ENCODE data around the gene SRSF6. TPM values are rescaled to one million over a fixed set of nuclear protein-coding genes. Genes with fewer than 3 reads are reported as not detected.

SRSF6 gene
- total RNA-seq, 1 experiment from 2014 or later = 159 TPM

GRCh38 chr20:43409577-43409913 lies 48.2 kb upstream of the SRSF6 start:
- ATAC-seq (0 out of 2 replicates have a peak, but pooled peaks have one; percentile 30), DNase-seq (ENCODE audit: low read depth, low spot score) (no peak)
- Histone ChIP-seq H3K4me1 (ENCODE audit: control insufficient read depth, insufficient read depth, low read length) (no peaks in the 10 kb centered on the region), H3K27me3 (ENCODE audit: control insufficient read depth, insufficient read depth, low read length) (peaks cover 10% of the 10 kb centered on the region; the same call in 1 of the 2 replicates), H3K27ac (ENCODE audit: low read length) (no peak overlapping the region), H3K36me3 (ENCODE audit: control insufficient read depth, insufficient read depth, low read length) (no peaks in the 10 kb centered on the region), H3K9me3 (ENCODE audit: control insufficient read depth, insufficient read depth, low read depth, low read length) (no peaks in the 10 kb centered on the region), H3K4me3 (ENCODE audit: low read depth in 2 of 2, low read length in 2 of 2) (no peak overlapping the region)
- no TSS peak for BruUV-seq (replicated peaks)
- intact Hi-C loops (cut with micrococcal nuclease; ENCODE audit: unreplicated experiment) = loop anchor here (5.0 kb wide), 1 partner anchor 217 kb away; no protein-coding TSS in a partner anchor
- POLR2A ChIA-PET = interaction anchor here (0.7 kb wide), 1 partner anchor 814 kb away, joined by 5 read pairs; no protein-coding TSS in a partner anchor
- CTCF ChIA-PET = interaction anchor here (0.7 kb wide), 5 partner anchors 10 to 1847 kb away, joined by 3 to 9 read pairs (median 5); no protein-coding TSS in a partner anchor
- TF ChIP-seq REST (IDR thresholded peaks at IDR 0.05; ENCODE audit: insufficient read depth in 1 of 2, low read depth in 2 of 2, low read length in 1 of 2) (no peak), CTCF (IDR thresholded peaks at IDR 0.05) (peak; percentile 53)
- in situ Hi-C loops (cut with HindIII; ENCODE audit: low pct_unique_long_range_greater_than_20kb, low sequenced_read_pairs) = no loop called here

- Histone ChIP-seq H3K9me3 (ENCODE audit: control insufficient read depth, insufficient read depth, low read depth, low read length) (peaks cover 12% of the 10 kb centered on the region), H3K4me1 (ENCODE audit: control insufficient read depth, insufficient read depth, low read length) (no peaks in the 10 kb centered on the region), H3K27ac (ENCODE audit: low read length) (no peak overlapping the region), H3K4me3 (ENCODE audit: low read depth in 2 of 2, low read length in 2 of 2) (no peak overlapping the region), H3K27me3 (ENCODE audit: control insufficient read depth, insufficient read depth, low read length) (peaks cover 6% of the 10 kb centered on the region; the same call in 1 of the 2 replicates), H3K36me3 (ENCODE audit: control insufficient read depth, insufficient read depth, low read length) (no peaks in the 10 kb centered on the region)
- ATAC-seq (peak; percentile 48; the same call in 1 of the 2 replicates), DNase-seq (ENCODE audit: low read depth, low spot score) (no peak)
- intact Hi-C loops (cut with micrococcal nuclease; ENCODE audit: unreplicated experiment) = no loop called here
- no peak for TF ChIP-seq POLR2AphosphoS5 (IDR thresholded peaks at IDR 0.05; ENCODE audit: low read depth, low read length)
- no peak for TF ChIP-seq CTCF (IDR thresholded peaks at IDR 0.05)
- no peak for TF ChIP-seq SIN3A (IDR thresholded peaks at IDR 0.05; ENCODE audit: borderline replicate concordance, insufficient read depth, low read depth, low read length)
- TF ChIP-seq REST (IDR thresholded peaks at IDR 0.05; ENCODE audit: insufficient read depth in 1 of 2, low read depth in 2 of 2, low read length in 1 of 2) = no peak
- no peak for TF ChIP-seq TCF7L2 (IDR thresholded peaks at IDR 0.05; ENCODE audit: low read depth, low read length)
- POLR2A ChIA-PET = interaction anchor here (0.6 kb wide), 1 partner anchor 41 kb away, joined by 9 read pairs; no protein-coding TSS in a partner anchor
- no TSS peak for BruUV-seq (replicated peaks)
- in situ Hi-C loops (cut with HindIII; ENCODE audit: low pct_unique_long_range_greater_than_20kb, low sequenced_read_pairs) = no loop called here
- CTCF ChIA-PET = no interaction called here
Measured at GRCh38 chr20:43415661-43416430, 41.9 kb upstream of the SRSF6 start.

All from Panc1 (cell line).